PC-9 (cell line): ENCODE results near the gene ANP32A.

ENCODE experiments used
- EZH2 ChIP-seq: fragments of 200-600 bp; sonication (generic); IDR thresholded peaks from 2 replicates; pipeline ENCODE4 v1.8.0; 2017; ENCODE audit warnings: antibody characterized with exemption, low read depth
- TF ChIP-seq, protein P1 (sequence below): fragments of 200-600 bp; sonication (generic); conservative IDR thresholded peaks from 2 replicates; pipeline ENCODE4 v1.6.1; 2017; ENCODE audit warnings: mixed run types, antibody characterized with exemption, mild to moderate bottlenecking, moderate library complexity

DNA sequence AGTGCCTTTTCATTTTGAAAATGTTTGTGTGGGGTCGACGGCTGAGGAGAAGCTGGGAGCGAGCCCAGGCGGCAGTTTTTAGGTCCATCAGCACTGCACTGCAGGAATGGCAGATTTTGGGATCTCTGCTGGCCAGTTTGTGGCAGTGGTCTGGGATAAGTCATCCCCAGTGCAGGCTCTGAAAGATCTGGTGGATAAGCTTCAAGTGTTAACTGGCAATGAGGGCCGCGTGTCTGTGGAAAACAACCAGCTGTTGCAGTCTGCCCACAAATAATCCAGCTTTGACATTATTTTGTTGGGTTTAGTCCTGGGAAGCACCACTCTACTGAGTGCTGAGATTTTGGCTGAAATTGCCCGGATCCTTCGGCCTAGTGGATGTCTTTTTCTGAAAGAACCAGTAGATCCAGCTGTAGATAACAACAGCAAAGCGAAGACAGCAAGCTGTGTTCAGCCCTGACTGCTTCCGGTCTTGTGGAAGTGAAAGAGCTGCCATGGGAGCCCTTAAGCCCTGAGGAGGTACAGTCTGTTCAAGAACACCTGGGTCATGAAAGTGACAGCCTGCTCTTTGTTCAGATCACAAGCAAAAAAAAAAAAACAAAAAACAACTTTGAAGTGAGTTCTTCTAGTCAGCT, 13.1 kb upstream of the ANP32A start:
- TF ChIP-seq, protein P1, sequence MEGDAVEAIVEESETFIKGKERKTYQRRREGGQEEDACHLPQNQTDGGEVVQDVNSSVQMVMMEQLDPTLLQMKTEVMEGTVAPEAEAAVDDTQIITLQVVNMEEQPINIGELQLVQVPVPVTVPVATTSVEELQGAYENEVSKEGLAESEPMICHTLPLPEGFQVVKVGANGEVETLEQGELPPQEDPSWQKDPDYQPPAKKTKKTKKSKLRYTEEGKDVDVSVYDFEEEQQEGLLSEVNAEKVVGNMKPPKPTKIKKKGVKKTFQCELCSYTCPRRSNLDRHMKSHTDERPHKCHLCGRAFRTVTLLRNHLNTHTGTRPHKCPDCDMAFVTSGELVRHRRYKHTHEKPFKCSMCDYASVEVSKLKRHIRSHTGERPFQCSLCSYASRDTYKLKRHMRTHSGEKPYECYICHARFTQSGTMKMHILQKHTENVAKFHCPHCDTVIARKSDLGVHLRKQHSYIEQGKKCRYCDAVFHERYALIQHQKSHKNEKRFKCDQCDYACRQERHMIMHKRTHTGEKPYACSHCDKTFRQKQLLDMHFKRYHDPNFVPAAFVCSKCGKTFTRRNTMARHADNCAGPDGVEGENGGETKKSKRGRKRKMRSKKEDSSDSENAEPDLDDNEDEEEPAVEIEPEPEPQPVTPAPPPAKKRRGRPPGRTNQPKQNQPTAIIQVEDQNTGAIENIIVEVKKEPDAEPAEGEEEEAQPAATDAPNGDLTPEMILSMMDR: no peak
- no peak for TF ChIP-seq EZH2
